GM12891 (cell line): ENCODE data around the gene UMAD1.

Source experiments
- PAX5 ChIP-seq: IDR thresholded peaks from 2 replicates; pipeline ENCODE4 v1.6.1; 2011; ENCODE audit warnings: low read length, moderate library complexity, mild to moderate bottlenecking; ENCODE audit not compliant: insufficient read depth, severe bottlenecking
- POLR2A ChIP-seq: IDR thresholded peaks from 2 replicates; pipeline ENCODE4 v1.6.1; 2011; ENCODE audit warnings: low read depth, low read length, control low read depth
- POLR2AphosphoS5 ChIP-seq: IDR thresholded peaks from 2 replicates; pipeline ENCODE4 v1.6.1; 2011; ENCODE audit warnings: low read depth, low read length, control low read depth
- POU2F2 ChIP-seq: IDR thresholded peaks from 2 replicates; pipeline ENCODE4 v1.6.1; 2011; ENCODE audit warnings: low read depth, mild to moderate bottlenecking, control low read depth, low read length, moderate library complexity
- TAF1 ChIP-seq: IDR thresholded peaks from 2 replicates; pipeline ENCODE4 v1.6.1; 2011; ENCODE audit warnings: low read depth, low read length, control low read depth

- TF ChIP-seq POLR2A: no peak
- TF ChIP-seq TAF1: no peak
- no peak for TF ChIP-seq POLR2AphosphoS5
- TF ChIP-seq POU2F2: no peak
- TF ChIP-seq PAX5: no peak
These were observed 66.1 kb downstream of the UMAD1 start for GRCh38 chr7:7706556-7707172.
